Measurements from ENCODE around the gene ECHS1.

- TF ChIP-seq CTCF (IDR thresholded peaks at IDR 0.05) (no peak), EP300 (IDR thresholded peaks at IDR 0.05) (no peak)
These were observed 7.6 kb downstream of the ECHS1 start for GRCh38 chr10:133365461-133366129.

Measured in suprapubic skin (tissue), 3 donors.